GM12874 (cell line): ENCODE measurements around the gene MT1E.

ENCODE experiments used
- TF ChIP-seq, protein P1 (sequence below): IDR thresholded peaks from 2 replicates; pipeline ENCODE4 v1.5.1; 2011; ENCODE audit warnings: low read depth, mild to moderate bottlenecking, control low read depth, low read length, moderate library complexity; ENCODE audit not compliant: insufficient read depth

MT1E gene

DNA sequence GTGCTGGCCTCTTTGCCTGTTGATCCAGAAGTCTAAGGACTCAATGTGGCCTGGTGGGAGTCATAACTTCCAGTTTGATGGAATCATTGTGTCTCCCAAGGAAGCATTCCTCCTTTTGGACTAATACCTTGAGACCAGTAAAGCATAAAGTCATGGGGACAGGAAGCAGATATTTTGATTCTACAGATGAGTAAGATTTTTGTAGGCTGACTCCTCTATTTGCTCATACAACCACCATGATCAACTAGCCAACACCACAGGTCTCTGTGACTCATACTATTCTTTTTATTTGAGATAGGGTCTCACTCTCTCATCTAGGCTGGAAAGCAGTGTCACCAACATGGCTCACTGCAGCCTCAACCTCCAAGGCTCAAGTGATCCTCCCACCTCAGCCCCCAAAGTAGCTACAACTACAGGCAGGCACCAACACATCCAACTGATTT, 11.0 kb upstream of the MT1E start:
- TF ChIP-seq, protein P1, sequence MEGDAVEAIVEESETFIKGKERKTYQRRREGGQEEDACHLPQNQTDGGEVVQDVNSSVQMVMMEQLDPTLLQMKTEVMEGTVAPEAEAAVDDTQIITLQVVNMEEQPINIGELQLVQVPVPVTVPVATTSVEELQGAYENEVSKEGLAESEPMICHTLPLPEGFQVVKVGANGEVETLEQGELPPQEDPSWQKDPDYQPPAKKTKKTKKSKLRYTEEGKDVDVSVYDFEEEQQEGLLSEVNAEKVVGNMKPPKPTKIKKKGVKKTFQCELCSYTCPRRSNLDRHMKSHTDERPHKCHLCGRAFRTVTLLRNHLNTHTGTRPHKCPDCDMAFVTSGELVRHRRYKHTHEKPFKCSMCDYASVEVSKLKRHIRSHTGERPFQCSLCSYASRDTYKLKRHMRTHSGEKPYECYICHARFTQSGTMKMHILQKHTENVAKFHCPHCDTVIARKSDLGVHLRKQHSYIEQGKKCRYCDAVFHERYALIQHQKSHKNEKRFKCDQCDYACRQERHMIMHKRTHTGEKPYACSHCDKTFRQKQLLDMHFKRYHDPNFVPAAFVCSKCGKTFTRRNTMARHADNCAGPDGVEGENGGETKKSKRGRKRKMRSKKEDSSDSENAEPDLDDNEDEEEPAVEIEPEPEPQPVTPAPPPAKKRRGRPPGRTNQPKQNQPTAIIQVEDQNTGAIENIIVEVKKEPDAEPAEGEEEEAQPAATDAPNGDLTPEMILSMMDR = no peak

DNA sequence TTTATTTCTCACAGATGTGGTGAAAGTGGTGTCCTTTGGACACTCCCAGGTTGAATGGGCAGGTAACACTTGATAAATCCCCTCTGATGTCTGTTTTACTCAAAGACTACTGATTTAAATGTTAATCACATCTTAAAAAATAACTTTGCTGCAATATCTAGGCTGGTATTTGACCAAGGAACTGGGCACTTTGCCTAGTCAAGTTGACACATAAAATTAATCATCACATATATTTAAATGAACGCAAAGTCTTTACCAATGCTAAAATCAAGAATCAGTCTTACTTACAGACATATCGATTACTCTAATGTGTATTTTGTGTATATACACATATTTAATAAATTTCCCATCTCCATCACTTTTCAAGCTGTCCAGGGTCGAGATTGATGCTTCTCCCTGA, 10.2 kb upstream of the MT1E start:
- TF ChIP-seq, protein P1 = no peak

DNA sequence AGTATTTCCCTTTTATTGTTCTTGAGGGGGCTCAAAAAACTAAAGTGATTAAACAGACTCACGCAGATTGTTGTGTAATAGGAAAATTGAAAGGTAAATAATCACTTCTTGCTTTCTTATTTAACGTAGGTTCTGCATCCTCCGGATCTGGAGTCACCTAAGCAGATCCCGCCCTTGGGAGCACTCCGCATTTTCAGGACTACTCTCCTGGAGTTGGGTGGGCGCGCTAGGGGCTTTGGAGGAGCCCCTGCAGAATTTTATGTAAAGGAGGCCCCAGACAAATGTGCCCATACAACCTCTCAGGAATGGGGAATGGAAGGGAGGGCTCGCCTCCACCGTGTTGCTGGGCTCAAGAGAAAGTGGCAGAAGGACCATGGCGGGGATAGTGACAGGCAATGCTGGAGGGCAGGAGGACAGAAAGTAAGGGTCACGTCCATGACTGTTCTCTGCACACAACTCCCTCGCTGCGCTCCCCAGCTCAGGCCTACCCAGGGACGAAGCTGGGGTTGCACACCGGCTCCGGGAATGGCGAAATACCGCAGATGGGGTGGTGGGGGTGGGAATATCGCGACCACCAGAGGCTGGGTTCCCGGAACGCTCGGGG, 8.9 kb upstream of the MT1E start:
- TF ChIP-seq, protein P1 = no peak

DNA sequence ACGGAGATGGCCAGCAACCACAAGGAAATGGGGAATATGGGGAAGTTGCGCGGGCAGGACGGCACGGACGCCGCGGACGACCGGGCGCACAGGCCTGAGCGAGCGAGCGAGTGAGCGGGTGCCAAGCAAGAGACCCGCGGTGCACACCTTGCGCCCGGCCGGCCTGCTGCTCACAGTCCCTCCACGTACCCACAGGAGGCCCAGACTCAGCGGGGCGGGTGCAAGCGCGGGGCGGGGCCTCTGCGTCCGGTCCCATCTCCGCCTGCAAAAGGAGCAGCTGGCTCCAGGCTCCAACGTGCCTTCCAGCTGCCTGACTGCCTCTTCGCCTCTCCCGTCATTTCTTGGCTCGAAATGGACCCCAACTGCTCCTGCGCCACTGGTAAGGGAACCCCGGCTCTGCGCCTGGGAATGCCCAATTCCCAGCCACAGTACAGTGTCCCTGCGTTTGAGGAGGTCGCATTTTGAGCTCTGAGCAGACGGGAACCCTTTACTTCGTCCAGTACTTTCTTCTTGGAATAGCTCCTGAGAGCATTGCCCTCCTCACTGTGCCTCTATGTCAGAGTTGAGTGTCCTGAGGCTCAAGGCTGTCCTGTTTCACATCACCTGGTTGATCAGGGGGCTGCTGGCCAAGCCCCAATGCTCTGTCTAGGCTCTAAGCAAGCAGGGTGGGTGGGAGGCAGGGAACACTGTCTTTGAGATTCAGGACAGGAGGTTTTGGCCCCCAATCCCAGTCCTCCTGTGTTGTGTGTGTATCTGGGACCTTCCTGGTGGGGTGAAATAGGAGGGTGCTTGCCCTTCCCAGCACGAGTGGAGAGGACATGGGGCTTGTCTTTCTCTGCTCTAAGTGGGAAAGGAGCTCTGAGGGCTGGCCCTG, 8.1 kb upstream of the MT1E start:
- TF ChIP-seq, protein P1 = no peak

DNA sequence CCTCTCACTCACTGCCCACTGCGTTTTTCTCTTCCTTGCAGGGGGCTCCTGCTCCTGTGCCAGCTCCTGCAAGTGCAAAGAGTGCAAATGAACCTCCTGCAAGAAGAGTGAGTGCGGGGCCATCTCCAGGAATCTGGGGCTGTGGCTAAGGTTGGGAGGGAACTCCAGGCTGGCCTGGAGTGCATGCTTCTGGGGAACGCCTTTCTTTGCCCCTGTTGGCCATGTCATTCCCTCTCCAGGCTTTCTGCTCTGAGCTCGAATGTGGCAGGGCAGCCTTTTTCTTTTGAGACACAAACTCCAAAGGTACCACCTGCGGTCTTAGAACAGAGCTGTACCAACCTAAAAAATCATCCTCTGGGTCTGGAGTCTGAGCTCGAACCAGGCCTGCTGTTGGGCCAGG, 7.4 kb upstream of the MT1E start:
- TF ChIP-seq, protein P1 = no peak

DNA sequence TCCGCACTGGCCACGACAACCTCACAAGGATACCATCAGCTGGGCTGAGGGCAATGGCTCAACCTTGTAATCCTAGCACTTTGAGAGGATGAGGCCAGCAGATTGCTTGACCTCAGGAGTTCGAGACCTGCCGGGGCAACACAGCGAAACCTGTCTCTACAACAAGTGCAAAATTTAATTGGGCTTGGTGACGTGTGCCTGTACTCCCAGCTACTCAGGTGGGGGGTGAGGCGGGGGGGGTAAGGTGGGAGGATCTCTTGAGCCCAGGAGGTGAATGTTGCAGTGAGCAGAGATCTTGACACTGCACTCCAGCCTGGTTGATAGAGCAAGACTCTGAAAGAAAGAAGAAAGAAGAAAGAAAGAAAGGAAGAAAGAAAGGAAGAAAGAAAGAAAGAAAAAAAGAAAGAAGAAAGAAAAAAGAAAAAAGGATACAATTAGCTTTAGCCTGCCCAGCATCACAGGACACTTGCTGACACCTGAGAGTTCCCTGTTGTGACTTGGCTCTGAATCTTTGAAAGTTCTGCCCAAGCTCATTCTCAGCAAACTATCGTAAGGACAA, 5.2 kb upstream of the MT1E start:
- TF ChIP-seq, protein P1 = no peak

DNA sequence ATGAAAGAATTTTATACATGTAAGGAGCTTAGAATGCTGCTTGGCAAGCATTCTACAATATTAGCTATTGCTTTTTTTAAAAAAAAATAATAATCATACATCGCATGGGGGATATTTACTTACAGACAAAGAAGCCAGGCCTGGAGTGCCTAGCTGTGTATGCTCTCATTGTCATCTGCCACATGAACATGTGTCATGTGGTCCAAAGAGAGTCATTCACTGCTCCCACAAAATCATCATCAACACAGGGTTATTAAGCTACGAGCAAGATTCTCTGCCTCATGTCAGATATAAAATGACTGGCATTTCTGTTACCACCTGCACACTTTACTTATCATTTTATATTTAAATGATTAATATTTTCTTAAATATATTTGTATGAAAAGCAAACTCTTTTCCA, 1.9 kb upstream of the MT1E start:
- TF ChIP-seq, protein P1 = no peak
